ENCODE data around the gene PLAAT4.
A peak's percentile ranks its signal among the peaks of the same experiment; 100 is the strongest.
"Not testable (repeated sequence)": the region's sequence is repeated elsewhere in the genome, so short reads cannot be mapped to it uniquely, and the experiment has no call there.

PLAAT4 gene

GRCh38 chr11:63567044-63567840 is 30.6 kb downstream of the PLAAT4 start:
- DNase-seq: peak in 1 of 51 donors; percentile 42

GRCh38 chr11:63569570-63569969 is 33.0 kb downstream of the PLAAT4 start:
- no peak for DNase-seq

GRCh38 chr11:63572026-63572688 is 35.5 kb downstream of the PLAAT4 start:
- no peak for DNase-seq

- DNase-seq: peak in 6 of 51 donors; percentile 19 to 54 (median 24)
Measured at GRCh38 chr11:63573881-63574855, 37.6 kb downstream of the PLAAT4 start.

- peak in 1 of 51 donors; percentile 53 for DNase-seq
Measured at GRCh38 chr11:63574856-63575602, 38.4 kb downstream of the PLAAT4 start.

GRCh38 chr11:63578882-63579281 is 42.3 kb downstream of the PLAAT4 start:
- DNase-seq: not testable (repeated sequence)

GRCh38 chr11:63581224-63581623 is 44.6 kb downstream of the PLAAT4 start:
- not testable (repeated sequence) for DNase-seq

- DNase-seq: peak in 3 of 51 donors; percentile 40 to 81 (median 63)
Measured at GRCh38 chr11:63583357-63583677, 46.7 kb downstream of the PLAAT4 start.

GRCh38 chr11:63586451-63587166 is 50.0 kb downstream of the PLAAT4 start:
- no peak for DNase-seq

- no peak for DNase-seq
Measured at GRCh38 chr11:63589000-63589399, 52.4 kb downstream of the PLAAT4 start.

GRCh38 chr11:63590024-63590788 is 53.6 kb downstream of the PLAAT4 start:
- DNase-seq: no peak

- peak in 17 of 51 donors; percentile 11 to 63 (median 33) for DNase-seq
Measured at GRCh38 chr11:63592975-63593395, 56.4 kb downstream of the PLAAT4 start.

- DNase-seq: peak in 3 of 51 donors; percentile 22 to 48 (median 31)
Measured at GRCh38 chr11:63595296-63595695, 58.7 kb downstream of the PLAAT4 start.
